CD14-positive monocyte (primary cell): ENCODE data around the gene NEFH. TPM values are rescaled to one million over a fixed set of nuclear protein-coding genes. Genes with fewer than 3 reads are reported as not detected.
A peak's percentile ranks its signal among the peaks of the same experiment; 100 is the strongest.

ENCODE experiments used
- DNase-seq, 3 donors: peaks; one replicate each; pipeline ENCODE4 v3.0.0-alpha.2; 2011 to 2022
- H2AFZ ChIP-seq: 2 replicates; pipeline ENCODE4 v1.6.0; 2012; ENCODE audit warnings: mild to moderate bottlenecking, low read depth, low read length, inconsistent platforms; ENCODE audit not compliant: insufficient read depth, poor library complexity, severe bottlenecking
- H3K27ac ChIP-seq, 2 donors: 1 replicate in 1 of 2; 2 replicates in 1 of 2; pipeline ENCODE4 v1.5.1; 2012 to 2013; ENCODE audit warnings: low read length in 2 of 2, control low read depth in 1 of 2, inconsistent platforms in 1 of 2, low read depth in 1 of 2, mild to moderate bottlenecking in 1 of 2
- H3K27me3 ChIP-seq, 2 donors: one replicate each; pipeline versions ENCODE4 v1.6.0 to v1.6.1; 2011 to 2013; ENCODE audit warnings: low read length in 2 of 2; ENCODE audit not compliant: control insufficient read depth in 2 of 2, insufficient read depth in 2 of 2
- H3K36me3 ChIP-seq, 2 donors: replicated peaks in 1 of 2; 1 replicate in 1 of 2; 2 replicates in 1 of 2; pipeline versions ENCODE4 v1.5.1 to v1.6.1; 2012 to 2013; ENCODE audit warnings: low read length in 2 of 2, control low read depth in 1 of 2, inconsistent platforms in 1 of 2, mild to moderate bottlenecking in 1 of 2; ENCODE audit not compliant: insufficient read depth in 2 of 2, control insufficient read depth in 1 of 2
- H3K4me1 ChIP-seq, 2 donors: 1 replicate in 1 of 2; 2 replicates in 1 of 2; pipeline versions ENCODE4 v1.5.1 to v1.6.1; 2012 to 2013; ENCODE audit warnings: low read length in 2 of 2, control low read depth in 1 of 2, inconsistent platforms in 1 of 2, mild to moderate bottlenecking in 1 of 2, moderate library complexity in 1 of 2; ENCODE audit not compliant: insufficient read depth in 2 of 2, control insufficient read depth in 1 of 2
- H3K4me2 ChIP-seq: replicated peaks from 2 replicates; pipeline ENCODE3; 2012; ENCODE audit warnings: low read length, moderate library complexity, mild to moderate bottlenecking; ENCODE audit not compliant: poor library complexity, severe bottlenecking; ENCODE audit errors: extremely low read depth
- H3K4me3 ChIP-seq, 3 experiments: fragments of 200-600 bp in 1 of 3; sonication (generic) in 1 of 3; replicated peaks in 1 of 3; 1 replicate in 2 of 3; 2 replicates in 1 of 3; pipeline ENCODE4 v1.5.1; 2011 to 2013; ENCODE audit warnings: low read length in 3 of 3, mild to moderate bottlenecking in 3 of 3, control low read depth in 2 of 3, low read depth in 2 of 3, inconsistent platforms in 1 of 3, moderate library complexity in 1 of 3
- H3K79me2 ChIP-seq: 2 replicates; pipeline ENCODE4 v1.6.0; 2012; ENCODE audit warnings: mild to moderate bottlenecking, control low read depth, inconsistent platforms, low read length, moderate library complexity; ENCODE audit not compliant: insufficient read depth
- H3K9ac ChIP-seq: 2 replicates; pipeline ENCODE4 v1.6.0; 2017; ENCODE audit warnings: low read length, mild to moderate bottlenecking; ENCODE audit not compliant: insufficient read depth, poor library complexity, severe bottlenecking
- H3K9me3 ChIP-seq, 2 donors: replicated peaks in 1 of 2; 1 replicate in 1 of 2; 2 replicates in 1 of 2; pipeline versions ENCODE4 v1.5.1 to v1.6.1; 2012 to 2013; ENCODE audit warnings: low read length in 2 of 2, control low read depth in 1 of 2; ENCODE audit not compliant: control insufficient read depth in 1 of 2, insufficient read depth in 1 of 2
- H4K20me1 ChIP-seq: 2 replicates; pipeline ENCODE4 v1.6.0; 2012; ENCODE audit warnings: mild to moderate bottlenecking, low read length, control low read depth, moderate library complexity; ENCODE audit not compliant: insufficient read depth
- H3K27ac Mint-ChIP-seq, 7 donors: one replicate each; pipeline ENCODE4 v1.8.0; 2020; ENCODE audit warnings: mild to moderate bottlenecking in 7 of 7, mixed read lengths in 7 of 7, moderate library complexity in 6 of 7, inconsistent platforms in 2 of 7
- H3K27me3 Mint-ChIP-seq, 3 donors: one replicate each; pipeline ENCODE4 v1.8.0; 2021 to 2022; ENCODE audit warnings: low read depth in 3 of 3, mild to moderate bottlenecking in 3 of 3, mixed read lengths in 3 of 3, moderate library complexity in 3 of 3, inconsistent platforms in 1 of 3
- H3K36me3 Mint-ChIP-seq, 2 donors: one replicate each; pipeline ENCODE4 v1.8.0; 2020; ENCODE audit warnings: mixed read lengths in 2 of 2, inconsistent platforms in 1 of 2, mild to moderate bottlenecking in 1 of 2
- H3K4me1 Mint-ChIP-seq: one replicate; pipeline ENCODE4 v1.8.0; 2020; ENCODE audit warnings: mild to moderate bottlenecking, mixed read lengths
- H3K4me3 Mint-ChIP-seq, 2 donors: one replicate each; pipeline ENCODE4 v1.8.0; 2020; ENCODE audit warnings: mild to moderate bottlenecking in 2 of 2, mixed read lengths in 2 of 2, moderate library complexity in 1 of 2
- H3K9me3 Mint-ChIP-seq, 7 donors: one replicate each; pipeline ENCODE4 v1.8.0; 2020 to 2022; ENCODE audit warnings: mixed read lengths in 7 of 7, mild to moderate bottlenecking in 6 of 7, moderate library complexity in 6 of 7, inconsistent platforms in 2 of 7
- WGBS: methylation state at CpG from one replicate; pipeline ENCODE4 v1.1.5; 2013; ENCODE audit warnings: missing lambda C conversion rate; ENCODE audit not compliant: insufficient coverage; 5-methylcytosine and 5-hydroxymethylcytosine counted together
- intact Hi-C, 2 donors: fragments of 100-400 bp; cut with micrococcal nuclease; formaldehyde crosslinking; loops; one replicate each; pipeline versions ENCODE4 v1.15.0 to v1.15.1; 2023
- polyA plus RNA-seq, 3 donors: library from polyadenylated mRNA; depleted of rRNA in 1 of 3; unstranded in 2 of 3; stranded (reverse) in 1 of 3; fragments of 300-500 nt in 2 of 3; fragments of >200 nt in 1 of 3; fragmentation: Illumina TruSeq in 2 of 3; gene quantifications; 1 replicate in 2 of 3; 2 replicates in 1 of 3; pipeline ENCODE4 v1.2.3, GENCODE V29; 2012 to 2021
- TF ChIP-seq, protein P1 (sequence below): fragments of 200-600 bp; IDR thresholded peaks from one replicate; pipeline ENCODE4 v1.8.0; 2022; ENCODE audit warnings: antibody characterized with exemption, mild to moderate bottlenecking

Gene NEFH
- polyA plus RNA-seq, 3 donors = 0.20 to 1.2 (median 0.74) TPM

DNA sequence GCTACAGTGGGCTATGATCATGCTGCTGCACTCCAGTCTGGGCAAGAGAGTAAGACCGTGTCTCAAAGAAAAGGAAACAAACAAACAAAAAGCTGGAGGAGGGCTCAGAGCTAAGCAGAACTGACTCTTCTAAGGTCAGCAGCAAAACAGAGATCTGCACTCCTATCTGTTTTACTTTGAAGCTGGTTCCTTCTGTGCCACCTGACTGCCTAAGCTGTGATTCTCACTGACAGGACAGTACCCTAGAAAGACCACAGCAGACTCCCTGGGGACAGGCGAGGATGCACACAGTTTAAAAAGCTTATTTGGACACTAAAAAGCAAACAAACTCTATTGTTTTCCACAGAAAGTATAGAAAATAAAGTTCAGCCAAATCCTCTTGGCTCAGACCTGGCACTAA is 30.5 kb downstream of the NEFH start:
- Histone ChIP-seq H3K27me3 (no peaks in the 10 kb centered on the region), H3K4me1 (no peaks in the 10 kb centered on the region), H3K36me3 (peaks cover 71 to 84% of the 10 kb centered on the region in 2 donors), H3K9me3 (no peaks in the 10 kb centered on the region), H3K4me2 (no peak overlapping the region), H3K27ac (peak overlapping the region in 1 of 2 donors; percentile 45), H2AFZ (no peak overlapping the region), H3K4me3 (no peak overlapping the region), H3K79me2 (no peaks in the 10 kb centered on the region), H3K9ac (no peak overlapping the region), H4K20me1 (no peaks in the 10 kb centered on the region)
- Mint-ChIP-seq H3K4me3 (no peak overlapping the region), H3K36me3 (peaks cover 71 to 90% of the 10 kb centered on the region in 2 donors), H3K4me1 (peaks cover 2% of the 10 kb centered on the region), H3K27ac (peak overlapping the region in 5 of 7 donors; percentile 15 to 81 (median 52)), H3K27me3 (no peaks in the 10 kb centered on the region), H3K9me3 (no peaks in the 10 kb centered on the region)
- TF ChIP-seq, protein P1, sequence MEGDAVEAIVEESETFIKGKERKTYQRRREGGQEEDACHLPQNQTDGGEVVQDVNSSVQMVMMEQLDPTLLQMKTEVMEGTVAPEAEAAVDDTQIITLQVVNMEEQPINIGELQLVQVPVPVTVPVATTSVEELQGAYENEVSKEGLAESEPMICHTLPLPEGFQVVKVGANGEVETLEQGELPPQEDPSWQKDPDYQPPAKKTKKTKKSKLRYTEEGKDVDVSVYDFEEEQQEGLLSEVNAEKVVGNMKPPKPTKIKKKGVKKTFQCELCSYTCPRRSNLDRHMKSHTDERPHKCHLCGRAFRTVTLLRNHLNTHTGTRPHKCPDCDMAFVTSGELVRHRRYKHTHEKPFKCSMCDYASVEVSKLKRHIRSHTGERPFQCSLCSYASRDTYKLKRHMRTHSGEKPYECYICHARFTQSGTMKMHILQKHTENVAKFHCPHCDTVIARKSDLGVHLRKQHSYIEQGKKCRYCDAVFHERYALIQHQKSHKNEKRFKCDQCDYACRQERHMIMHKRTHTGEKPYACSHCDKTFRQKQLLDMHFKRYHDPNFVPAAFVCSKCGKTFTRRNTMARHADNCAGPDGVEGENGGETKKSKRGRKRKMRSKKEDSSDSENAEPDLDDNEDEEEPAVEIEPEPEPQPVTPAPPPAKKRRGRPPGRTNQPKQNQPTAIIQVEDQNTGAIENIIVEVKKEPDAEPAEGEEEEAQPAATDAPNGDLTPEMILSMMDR = no peak
- 67% methylated on average over 1 of the region's 2 CpGs for WGBS
- no peak for DNase-seq
- intact Hi-C loops = no loop called here

DNA sequence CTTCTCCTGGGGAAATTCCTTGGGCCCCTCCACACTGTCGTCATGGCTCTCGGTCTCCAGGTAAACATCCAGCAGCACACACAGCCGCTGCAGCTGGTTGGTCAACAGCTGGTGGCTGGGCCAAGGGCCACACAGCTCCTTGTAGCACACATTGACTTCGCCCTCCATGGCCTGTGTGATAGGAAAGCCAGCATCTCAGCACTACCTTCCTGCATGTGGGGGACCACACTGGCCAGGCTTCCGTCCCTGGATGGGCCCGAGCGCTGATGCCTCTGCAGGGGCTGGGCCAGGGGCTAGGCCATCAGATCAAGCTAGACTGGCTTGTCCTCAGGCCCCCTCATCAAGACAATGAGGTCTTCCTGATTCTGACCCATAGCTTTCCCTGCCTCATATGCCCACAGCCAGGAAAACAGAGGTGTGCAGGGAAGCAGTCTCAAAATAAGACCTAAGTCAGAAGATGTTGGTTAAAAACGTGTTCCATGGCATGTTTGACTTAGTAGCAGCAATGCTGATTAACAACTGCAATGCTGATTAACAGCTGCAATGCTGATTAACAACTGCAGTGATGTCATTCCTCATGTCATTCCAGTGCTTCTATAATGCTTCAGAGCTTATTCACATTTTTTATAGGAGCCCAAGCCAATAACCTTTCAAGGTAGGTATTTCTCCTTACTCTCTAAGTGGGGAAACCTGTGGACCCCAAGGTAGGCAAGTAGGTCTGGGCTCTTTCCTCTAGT is 31.3 kb downstream of the NEFH start:
- Mint-ChIP-seq H3K36me3 (peaks cover 74 to 91% of the 10 kb centered on the region in 2 donors), H3K27ac (no peak overlapping the region), H3K4me3 (no peak overlapping the region), H3K9me3 (no peaks in the 10 kb centered on the region), H3K4me1 (peaks cover 2% of the 10 kb centered on the region), H3K27me3 (no peaks in the 10 kb centered on the region)
- no peaks in the 10 kb centered on the region for H4K20me1 ChIP-seq
- H3K4me2 ChIP-seq = no peak overlapping the region
- 88% methylated on average over 8 of the region's 8 CpGs for WGBS
- no peak overlapping the region for H3K4me3 ChIP-seq
- no peak for DNase-seq
- TF ChIP-seq, protein P1 = no peak
- H3K27me3 ChIP-seq = no peaks in the 10 kb centered on the region
- H3K27ac ChIP-seq = no peak overlapping the region
- intact Hi-C loops = no loop called here
- H3K9ac ChIP-seq = no peak overlapping the region
- no peaks in the 10 kb centered on the region for H3K4me1 ChIP-seq
- H3K9me3 ChIP-seq = no peaks in the 10 kb centered on the region
- no peak overlapping the region for H2AFZ ChIP-seq
- no peaks in the 10 kb centered on the region for H3K79me2 ChIP-seq
- H3K36me3 ChIP-seq = peaks cover 75 to 84% of the 10 kb centered on the region in 2 donors
